Hepatocyte (in vitro differentiated cells): ENCODE results near the gene RELT. TPM values are rescaled to one million over a fixed set of nuclear protein-coding genes. Genes with fewer than 3 reads are reported as not detected.

Experiments
- DNase-seq: peaks from one replicate; pipeline ENCODE4 v3.0.0-alpha.2; 2016; ENCODE audit warnings: low spot score
- H2AFZ ChIP-seq: fragments of 200-600 bp; sonication (generic); 2 replicates; pipeline ENCODE4 v1.6.0; 2016; ENCODE audit warnings: antibody characterized with exemption, mild to moderate bottlenecking
- H3K27ac ChIP-seq: fragments of 200-600 bp; sonication (generic); 2 replicates; pipeline ENCODE4 v1.5.1; 2016; ENCODE audit warnings: mild to moderate bottlenecking
- H3K27me3 ChIP-seq: fragments of 200-600 bp; sonication (generic); 2 replicates; pipeline ENCODE4 v1.6.1; 2016
- H3K36me3 ChIP-seq: fragments of 200-600 bp; sonication (generic); replicated peaks from 2 replicates; pipeline ENCODE4 v1.5.1; 2016; ENCODE audit warnings: low read depth; ENCODE audit not compliant: insufficient read depth
- H3K4me1 ChIP-seq: fragments of 200-600 bp; sonication (generic); 2 replicates; pipeline ENCODE4 v1.5.1; 2016; ENCODE audit warnings: mild to moderate bottlenecking, moderate library complexity; ENCODE audit not compliant: insufficient read depth
- H3K4me2 ChIP-seq: fragments of 200-600 bp; sonication (generic); 2 replicates; pipeline ENCODE4 v1.6.0; 2016
- H3K4me3 ChIP-seq: fragments of 200-600 bp; sonication (generic); 2 replicates; pipeline ENCODE4 v1.5.1; 2016; ENCODE audit warnings: mild to moderate bottlenecking
- H3K79me2 ChIP-seq: fragments of 200-600 bp; sonication (generic); 2 replicates; pipeline ENCODE4 v1.6.0; 2017; ENCODE audit warnings: mild to moderate bottlenecking
- H3K9me2 ChIP-seq: fragments of 200-600 bp; sonication (generic); replicated peaks from 2 replicates; pipeline ENCODE4 v1.6.0; 2017; ENCODE audit warnings: mild to moderate bottlenecking; ENCODE audit not compliant: insufficient read depth
- H3K9me3 ChIP-seq: fragments of 200-600 bp; sonication (generic); 2 replicates; pipeline ENCODE4 v1.5.1; 2016; ENCODE audit warnings: low read depth, mild to moderate bottlenecking
- H4K20me1 ChIP-seq: fragments of 200-600 bp; sonication (generic); 2 replicates; pipeline ENCODE4 v1.6.0; 2016; ENCODE audit warnings: mild to moderate bottlenecking; ENCODE audit not compliant: insufficient read depth, poor library complexity, severe bottlenecking
- CTCF ChIP-seq: fragments of 200-600 bp; sonication (generic); IDR thresholded peaks from 2 replicates; pipeline ENCODE4 v1.5.1; 2016; ENCODE audit warnings: antibody characterized with exemption, mild to moderate bottlenecking; ENCODE audit not compliant: poor library complexity
- EZH2 ChIP-seq: fragments of 200-600 bp; sonication (generic); IDR thresholded peaks from 2 replicates; pipeline ENCODE4 v1.6.1; 2016; ENCODE audit warnings: antibody characterized with exemption, mild to moderate bottlenecking, borderline replicate concordance
- EZH2phosphoT487 ChIP-seq: fragments of 200-600 bp; sonication (generic); IDR thresholded peaks from one replicate; pipeline ENCODE4 v1.6.1; 2018; ENCODE audit warnings: antibody characterized with exemption, mild to moderate bottlenecking, low read depth, moderate library complexity; ENCODE audit not compliant: unreplicated experiment, severe bottlenecking
- WGBS: methylation state at CpG from one replicate; pipeline ENCODE4 v1.1.6; 2016; ENCODE audit warnings: low lambda C conversion rate; ENCODE audit errors: missing lambda C conversion rate; 5-methylcytosine and 5-hydroxymethylcytosine counted together
- polyA plus RNA-seq: library from polyadenylated mRNA; unstranded; fragments of >200 nt; fragmentation: Nextera tagmentation; extraction: Ambion mirVana; gene quantifications from 2 replicates; pipeline ENCODE4 v1.2.1, GENCODE V29; 2016
- total RNA-seq: library from RNA; depleted of rRNA; stranded (reverse); fragments of >200 nt; gene quantifications from 2 replicates; pipeline ENCODE4 v1.2.3, GENCODE V29; 2014

Gene RELT
- total and polyA plus RNA-seq, 2 experiments from 2014 or later: 1.6 to 3.4 TPM

- DNase-seq: no peak
- Histone ChIP-seq H3K9me2 (no peaks in the 10 kb centered on the region), H3K4me1 (peaks cover 12% of the 10 kb centered on the region), H3K9me3 (no peaks in the 10 kb centered on the region), H3K27ac (no peak overlapping the region), H3K27me3 (no peaks in the 10 kb centered on the region), H4K20me1 (no peaks in the 10 kb centered on the region), H2AFZ (no peak overlapping the region), H3K4me2 (no peak overlapping the region), H3K4me3 (no peak overlapping the region), H3K36me3 (no peaks in the 10 kb centered on the region), H3K79me2 (no peaks in the 10 kb centered on the region)
- 100% methylated on average over 1 of the region's 1 CpG for WGBS
- TF ChIP-seq CTCF: no peak
- no peak for TF ChIP-seq EZH2phosphoT487
- no peak for TF ChIP-seq EZH2
Observed at GRCh38 chr11:73410627-73411026, 34.4 kb downstream of the RELT start.

GRCh38 chr11:73411031-73411430, 34.8 kb downstream of the RELT start:
- no peak overlapping the region for H2AFZ ChIP-seq
- H3K79me2 ChIP-seq: no peaks in the 10 kb centered on the region
- H3K4me1 ChIP-seq: peaks cover 14% of the 10 kb centered on the region
- DNase-seq: no peak
- no peaks in the 10 kb centered on the region for H3K9me3 ChIP-seq
- no peak overlapping the region for H3K4me3 ChIP-seq
- H3K27ac ChIP-seq: no peak overlapping the region
- no peak for TF ChIP-seq CTCF
- TF ChIP-seq EZH2phosphoT487: no peak
- TF ChIP-seq EZH2: no peak
- WGBS: 88% methylated on average over 2 of the region's 2 CpGs
- no peak overlapping the region for H3K4me2 ChIP-seq
- no peaks in the 10 kb centered on the region for H4K20me1 ChIP-seq
- no peaks in the 10 kb centered on the region for H3K9me2 ChIP-seq
- H3K36me3 ChIP-seq: no peaks in the 10 kb centered on the region
- no peaks in the 10 kb centered on the region for H3K27me3 ChIP-seq

- Histone ChIP-seq H3K36me3 (no peaks in the 10 kb centered on the region), H2AFZ (no peak overlapping the region), H3K79me2 (no peaks in the 10 kb centered on the region), H3K27me3 (no peaks in the 10 kb centered on the region), H3K9me3 (no peaks in the 10 kb centered on the region), H4K20me1 (no peaks in the 10 kb centered on the region), H3K4me2 (no peak overlapping the region), H3K9me2 (no peaks in the 10 kb centered on the region), H3K4me1 (peaks cover 14% of the 10 kb centered on the region), H3K27ac (no peak overlapping the region), H3K4me3 (no peak overlapping the region)
- 56% methylated on average over 3 of the region's 3 CpGs for WGBS
- TF ChIP-seq EZH2 (no peak), CTCF (no peak), EZH2phosphoT487 (no peak)
- no peak for DNase-seq
Observed at GRCh38 chr11:73412308-73412707, 36.1 kb downstream of the RELT start.

GRCh38 chr11:73413256-73413655, 37.1 kb downstream of the RELT start:
- TF ChIP-seq EZH2: no peak
- no peak for TF ChIP-seq CTCF
- no peak for TF ChIP-seq EZH2phosphoT487
- WGBS: 77% methylated on average over 2 of the region's 2 CpGs
- Histone ChIP-seq H3K9me3 (no peaks in the 10 kb centered on the region), H3K4me1 (peaks cover 14% of the 10 kb centered on the region), H3K79me2 (no peaks in the 10 kb centered on the region), H3K9me2 (no peaks in the 10 kb centered on the region), H2AFZ (no peak overlapping the region), H4K20me1 (no peaks in the 10 kb centered on the region), H3K27me3 (no peaks in the 10 kb centered on the region), H3K36me3 (no peaks in the 10 kb centered on the region), H3K27ac (no peak overlapping the region), H3K4me3 (no peak overlapping the region), H3K4me2 (no peak overlapping the region)
- no peak for DNase-seq
